Prostate gland (tissue), 2 donors: ENCODE results near the gene DDX47. TPM values are rescaled to one million over a fixed set of nuclear protein-coding genes. Genes with fewer than 3 reads are reported as not detected.
"Not testable (repeated sequence)": the region's sequence is repeated elsewhere in the genome, so short reads cannot be mapped to it uniquely, and the experiment has no call there.

Experiments
- DNase-seq: peaks from one replicate; pipeline ENCODE4 v3.0.0-alpha.2; 2019; ENCODE audit warnings: low spot score
- H3K27ac ChIP-seq, 2 donors: fragments of 200-600 bp; sonication (generic); 2 replicates each; pipeline ENCODE4 v1.5.1; 2017 to 2019
- H3K27me3 ChIP-seq: fragments of 200-600 bp; sonication (generic); replicated peaks from 2 replicates; pipeline ENCODE4 v1.5.1; 2019; ENCODE audit not compliant: insufficient read depth
- H3K36me3 ChIP-seq, 2 donors: fragments of 200-600 bp; sonication (generic); 1 replicate in 1 of 2; 2 replicates in 1 of 2; pipeline versions ENCODE4 v1.5.1 to v1.8.1; 2017 to 2019
- H3K4me1 ChIP-seq: fragments of 200-600 bp; sonication (generic); replicated peaks from 2 replicates; pipeline ENCODE4 v1.5.1; 2019
- H3K4me3 ChIP-seq, 2 donors: fragments of 200-600 bp; sonication (generic); 2 replicates each; pipeline ENCODE4 v1.5.1; 2017 to 2019
- H3K9me3 ChIP-seq: fragments of 200-600 bp; sonication (generic); 2 replicates; pipeline ENCODE4 v1.5.1; 2017
- CTCF ChIP-seq, 4 experiments: fragments of 200-600 bp in 2 of 4; fragments of 450-650 bp in 2 of 4; sonication (generic) in 2 of 4; IDR thresholded peaks; 1 replicate in 3 of 4; 2 replicates in 1 of 4; pipeline ENCODE4 v1.5.1; 2016 to 2019; ENCODE audit warnings: antibody characterized with exemption in 4 of 4, mild to moderate bottlenecking in 2 of 4, moderate library complexity in 2 of 4
- POLR2A ChIP-seq: fragments of 450-650 bp; IDR thresholded peaks from one replicate; pipeline ENCODE4 v1.6.1; 2016; ENCODE audit warnings: antibody characterized with exemption, mild to moderate bottlenecking
- POLR2AphosphoS5 ChIP-seq: sonication (generic); formaldehyde crosslinking; IDR thresholded peaks from one replicate; pipeline ENCODE4 v1.6.1; 2017; ENCODE audit warnings: antibody characterized with exemption
- WGBS: methylation state at CpG from one replicate; pipeline ENCODE4 v1.1.5; 2018; 5-methylcytosine and 5-hydroxymethylcytosine counted together
- intact Hi-C: fragments of 100-400 bp; cut with DNase I; formaldehyde crosslinking; loops from one replicate; pipeline ENCODE4 v1.14.2; 2022
- total RNA-seq, 2 donors: library from RNA; depleted of rRNA; stranded (reverse); fragments of >200 nt; gene quantifications; one replicate each; pipeline ENCODE4 v1.1.0, GENCODE V29; 2016

The DDX47 gene
- total RNA-seq, 2 donors from 2014 or later: 44.6 to 74.8 TPM

DNA sequence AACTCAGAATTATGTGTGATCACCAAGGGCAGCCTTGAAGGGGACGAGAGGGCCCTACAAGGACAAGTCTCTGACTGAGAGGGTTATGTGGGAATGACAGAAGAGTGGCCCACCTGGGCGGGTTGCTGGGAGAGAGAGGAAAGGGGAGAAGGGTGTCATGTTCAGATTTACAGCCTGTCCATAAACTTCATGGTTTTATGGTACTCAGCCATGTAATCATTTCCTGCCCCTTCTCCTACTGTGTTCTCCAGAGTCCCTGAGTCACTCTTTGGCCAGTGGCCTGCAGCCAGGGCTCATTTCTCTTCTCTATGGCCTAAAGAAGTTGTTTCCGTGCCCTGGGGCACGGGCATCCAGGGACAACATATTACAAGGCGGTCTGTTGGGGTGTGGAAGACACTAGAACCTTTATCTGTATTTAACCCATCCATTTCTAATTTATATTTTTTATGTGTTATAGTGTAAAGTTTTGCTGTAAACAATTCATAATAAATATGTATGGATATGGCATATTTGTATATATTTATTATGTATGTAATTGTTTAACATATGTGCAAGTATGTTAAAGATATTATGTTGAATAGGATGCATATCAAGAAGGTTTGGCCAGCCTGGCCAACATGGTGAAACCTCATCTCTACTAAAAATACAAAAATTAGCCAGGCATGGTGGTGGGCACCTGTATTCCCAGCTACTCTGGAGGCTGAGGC lies 26.9 kb downstream of the DDX47 start:
- WGBS: 56% methylated on average over 5 of the region's 5 CpGs
- Histone ChIP-seq H3K4me3 (no peak overlapping the region), H3K36me3 (no peaks in the 10 kb centered on the region), H3K9me3 (no peaks in the 10 kb centered on the region), H3K27me3 (no peaks in the 10 kb centered on the region), H3K4me1 (no peaks in the 10 kb centered on the region), H3K27ac (no peak overlapping the region)
- DNase-seq: no peak
- TF ChIP-seq CTCF (IDR thresholded peaks at IDR 0.05): no peak
- no peak for TF ChIP-seq POLR2AphosphoS5
- TF ChIP-seq POLR2A: no peak
- intact Hi-C loops: no loop called here

DNA sequence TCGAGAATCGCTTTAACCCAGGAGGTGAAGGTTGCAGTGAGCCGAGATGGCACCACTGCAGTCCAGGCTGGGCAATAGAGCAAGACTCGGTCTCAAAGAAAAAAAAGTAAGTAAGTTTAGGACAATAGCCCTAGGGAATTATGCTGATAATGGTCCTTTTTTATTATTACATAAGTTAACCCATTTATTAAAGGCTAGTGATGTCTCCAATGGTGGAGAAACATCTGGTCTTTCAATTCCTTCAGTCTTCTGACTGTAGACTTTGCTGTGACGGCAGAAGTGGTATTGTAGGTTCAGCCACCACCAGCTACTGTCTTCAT lies 27.4 kb downstream of the DDX47 start:
- H3K36me3 ChIP-seq: no peaks in the 10 kb centered on the region
- H3K9me3 ChIP-seq: no peaks in the 10 kb centered on the region
- intact Hi-C loops: no loop called here
- no peak for DNase-seq
- H3K27me3 ChIP-seq: no peaks in the 10 kb centered on the region
- H3K4me1 ChIP-seq: no peaks in the 10 kb centered on the region
- 95% methylated on average over 5 of the region's 5 CpGs for WGBS
- H3K27ac ChIP-seq: no peak overlapping the region
- no peak for TF ChIP-seq CTCF (IDR thresholded peaks at IDR 0.05)
- TF ChIP-seq POLR2A: no peak
- no peak for TF ChIP-seq POLR2AphosphoS5
- H3K4me3 ChIP-seq: no peak overlapping the region

DNA sequence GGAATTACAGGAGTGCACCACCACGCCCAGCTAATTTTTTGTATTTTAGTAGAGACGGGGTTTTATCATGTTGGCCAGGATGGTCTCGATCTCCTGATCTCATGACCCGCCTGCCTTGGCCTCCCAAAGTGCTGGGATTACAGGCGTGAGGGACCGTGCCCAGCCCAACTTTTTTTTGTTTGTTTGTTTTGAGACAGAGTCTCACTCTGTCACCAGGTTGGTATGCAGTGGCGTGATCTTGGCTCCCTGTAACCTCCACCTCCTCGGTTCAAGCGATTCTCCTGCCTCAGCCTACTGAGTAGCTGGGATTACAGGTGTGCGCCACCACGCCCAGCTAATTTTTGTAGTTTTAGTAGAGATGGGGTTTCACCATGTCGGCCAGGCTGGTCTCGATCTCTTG lies 28.3 kb downstream of the DDX47 start:
- H3K27me3 ChIP-seq, H3K36me3 ChIP-seq, DNase-seq, H3K4me1 ChIP-seq, H3K9me3 ChIP-seq, H3K27ac ChIP-seq, intact Hi-C loops, H3K4me3 ChIP-seq: not testable (repeated sequence)
- WGBS: 87% methylated on average over 13 of the region's 13 CpGs

DNA sequence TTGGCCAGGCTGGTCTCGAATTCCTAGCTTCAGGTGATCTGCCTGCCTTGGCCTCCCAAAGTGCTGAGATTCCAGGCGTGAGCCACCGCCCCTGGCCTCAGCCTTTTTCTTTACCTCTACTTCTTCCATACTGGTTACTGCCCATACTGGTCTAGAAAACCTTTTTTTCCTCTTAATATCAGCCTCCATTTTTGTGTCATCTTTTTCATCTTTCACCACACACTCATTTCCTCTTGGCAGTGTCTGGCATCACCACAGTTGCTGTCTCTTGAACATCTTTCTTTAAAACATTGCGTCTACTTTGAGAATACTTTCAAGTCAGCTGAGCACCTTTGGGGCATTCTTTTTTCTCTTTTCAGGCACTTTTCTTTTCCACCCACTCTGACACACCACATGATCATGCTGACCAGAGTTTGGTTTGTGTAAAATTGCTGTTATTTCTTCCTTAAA lies 32.7 kb downstream of the DDX47 start:
- DNase-seq: no peak
- Histone ChIP-seq H3K27ac (no peak overlapping the region), H3K36me3 (no peaks in the 10 kb centered on the region), H3K4me3 (no peak overlapping the region), H3K27me3 (no peaks in the 10 kb centered on the region), H3K9me3 (no peaks in the 10 kb centered on the region), H3K4me1 (no peaks in the 10 kb centered on the region)
- intact Hi-C loops: no loop called here
- 94% methylated on average over 4 of the region's 4 CpGs for WGBS
- TF ChIP-seq POLR2AphosphoS5 (no peak), CTCF (IDR thresholded peaks at IDR 0.05) (no peak), POLR2A (no peak)

DNA sequence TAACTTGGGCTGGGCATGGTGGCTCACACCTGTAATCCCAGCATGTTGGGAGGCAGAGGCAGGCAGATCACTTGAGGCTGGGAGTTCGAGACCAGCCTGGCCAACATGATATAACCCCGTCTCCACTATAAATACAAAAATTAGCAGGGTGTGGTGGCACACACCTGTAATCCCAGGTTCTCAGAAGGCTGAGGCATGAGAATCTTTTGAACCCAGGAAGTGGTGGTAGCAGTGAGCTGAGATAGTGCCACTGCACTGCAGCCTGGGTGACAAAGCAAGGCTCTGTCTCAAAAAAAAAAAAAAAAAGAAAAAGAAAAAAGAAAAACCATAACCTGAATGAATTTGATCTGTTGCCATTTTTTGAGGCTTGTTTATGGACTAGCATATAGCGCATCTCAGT lies 33.6 kb downstream of the DDX47 start:
- H3K4me3 ChIP-seq, H3K27ac ChIP-seq, H3K4me1 ChIP-seq, H3K36me3 ChIP-seq, H3K9me3 ChIP-seq, DNase-seq, H3K27me3 ChIP-seq, intact Hi-C loops: not testable (repeated sequence)
- WGBS: 100% methylated on average over 3 of the region's 3 CpGs

GRCh38 chr12:12853435-12853834 lies 40.3 kb downstream of the DDX47 start:
- DNase-seq: no peak
- 57% methylated on average over 3 of the region's 3 CpGs for WGBS
- Histone ChIP-seq H3K36me3 (no peaks in the 10 kb centered on the region), H3K27ac (no peak overlapping the region), H3K27me3 (no peaks in the 10 kb centered on the region), H3K4me1 (no peaks in the 10 kb centered on the region), H3K4me3 (no peak overlapping the region), H3K9me3 (no peaks in the 10 kb centered on the region)
- TF ChIP-seq POLR2AphosphoS5 (no peak), POLR2A (no peak), CTCF (IDR thresholded peaks at IDR 0.05) (no peak)
- intact Hi-C loops: no loop called here
